Panc1 (cell line): ENCODE results near the gene GPNMB. TPM values are rescaled to one million over a fixed set of nuclear protein-coding genes. Genes with fewer than 3 reads are reported as not detected.

Experiments
- ATAC-seq: fragments of 200-7000 bp; cut with Tn5 transposase; 2 replicates; pipeline ENCODE4 v1.9.1; 2020; ENCODE audit warnings: mild to moderate bottlenecking, moderate library complexity
- BruUV-seq: library from RNA; stranded (reverse); fragments of 400-500 nt; replicated peaks from 2 replicates; lab custom pipeline; 2021; lab: Mats Ljungman, UMichigan
- CTCF ChIA-PET: fragments of 300-600 bp; sonication (Branson Sonifier 250); formaldehyde crosslinking; loops from one replicate; lab custom pipeline; 2022; ENCODE audit warnings: antibody characterized with exemption; lab: Charles Lee
- POLR2A ChIA-PET: fragments of 300-600 bp; sonication (Branson Sonifier 250); formaldehyde crosslinking; loops from one replicate; lab custom pipeline; 2022; ENCODE audit warnings: antibody characterized with exemption; lab: Charles Lee
- DNase-seq: peaks from one replicate; pipeline ENCODE4 v3.0.0-alpha.2; 2010; ENCODE audit warnings: low read depth, low spot score
- H3K27ac ChIP-seq: 2 replicates; pipeline ENCODE4 v1.5.1; 2011; ENCODE audit warnings: mild to moderate bottlenecking, low read length, inconsistent platforms
- H3K27me3 ChIP-seq: fragments of 200-500 bp; sonication (Bioruptor generic); 2 replicates; pipeline ENCODE4 v1.6.0; 2014; ENCODE audit warnings: low read length, inconsistent platforms; ENCODE audit not compliant: control insufficient read depth, insufficient read depth
- H3K36me3 ChIP-seq: fragments of 200-500 bp; sonication (Bioruptor generic); 2 replicates; pipeline ENCODE4 v1.5.1; 2014; ENCODE audit warnings: inconsistent platforms, mild to moderate bottlenecking, low read length, moderate library complexity; ENCODE audit not compliant: control insufficient read depth, insufficient read depth
- H3K4me1 ChIP-seq: 2 replicates; pipeline ENCODE4 v1.5.1; 2011; ENCODE audit warnings: inconsistent platforms, mild to moderate bottlenecking, low read length, moderate library complexity; ENCODE audit not compliant: control insufficient read depth, insufficient read depth
- H3K4me3 ChIP-seq, 2 experiments: 2 replicates each; pipeline ENCODE4 v1.5.1; 2011 to 2012; ENCODE audit warnings: low read depth in 2 of 2, low read length in 2 of 2, mild to moderate bottlenecking in 2 of 2, inconsistent platforms in 1 of 2, moderate library complexity in 1 of 2
- H3K9me3 ChIP-seq: fragments of 200-500 bp; sonication (Bioruptor generic); 2 replicates; pipeline ENCODE4 v1.5.1; 2014; ENCODE audit warnings: low read depth, mild to moderate bottlenecking, inconsistent platforms, low read length, moderate library complexity; ENCODE audit not compliant: control insufficient read depth, insufficient read depth
- CTCF ChIP-seq: fragments of 450-650 bp; IDR thresholded peaks from 2 replicates; pipeline ENCODE4 v1.5.1; 2017; ENCODE audit warnings: mild to moderate bottlenecking
- POLR2AphosphoS5 ChIP-seq: IDR thresholded peaks from 2 replicates; pipeline ENCODE4 v1.6.1; 2012; ENCODE audit warnings: mild to moderate bottlenecking, low read depth, low read length, moderate library complexity
- SIN3A ChIP-seq: IDR thresholded peaks from 2 replicates; pipeline ENCODE4 v1.6.1; 2012; ENCODE audit warnings: low read depth, mild to moderate bottlenecking, low read length, moderate library complexity, borderline replicate concordance; ENCODE audit not compliant: insufficient read depth
- TCF7L2 ChIP-seq: IDR thresholded peaks from 2 replicates; pipeline ENCODE4 v1.6.1; 2011; ENCODE audit warnings: mild to moderate bottlenecking, low read depth, low read length, inconsistent platforms
- in situ Hi-C: cut with HindIII; loops from 2 replicates; pipeline ENCODE4 v1.10.0; 2016; ENCODE audit warnings: low sequenced_read_pairs, low pct_unique_long_range_greater_than_20kb
- intact Hi-C: fragments of 100-400 bp; cut with micrococcal nuclease; formaldehyde crosslinking; loops from one replicate; pipeline ENCODE4 v1.10.0; 2022; ENCODE audit not compliant: unreplicated experiment
- total RNA-seq: library from RNA; stranded (reverse); gene quantifications from one replicate; pipeline ENCODE4 v1.2.1, GENCODE V29; 2021; ENCODE audit not compliant: unreplicated experiment
- TF ChIP-seq, protein P1 (sequence below), 2 experiments: IDR thresholded peaks; 2 replicates each; pipeline ENCODE4 v1.6.1; 2011 to 2012; ENCODE audit warnings: low read depth in 2 of 2, control low read depth in 1 of 2, low read length in 1 of 2, mild to moderate bottlenecking in 1 of 2, moderate library complexity in 1 of 2; ENCODE audit not compliant: insufficient read depth in 1 of 2

Gene GPNMB
- total RNA-seq, 1 experiment from 2014 or later, result 2.1 TPM

GRCh38 chr7:23273141-23273599 is 26.6 kb downstream of the GPNMB start:
- ChIA-PET CTCF (interaction anchor here (0.6 to 1.5 kb wide), 20 partner anchors 9 to 475 kb away, joined by 3 to 24 read pairs (median 4); no protein-coding TSS in a partner anchor), POLR2A (interaction anchor here (0.7 kb wide), 2 partner anchors 19 to 196 kb away, joined by 4 to 9 read pairs; no protein-coding TSS in a partner anchor)
- intact Hi-C loops (loop anchor here (2.0 to 10.0 kb wide), 4 partner anchors 84 to 442 kb away; partner anchors contain the start of genes IGF2BP3 and STK31), in situ Hi-C loops (no loop called here)
- no TSS peak for BruUV-seq
- Histone ChIP-seq H3K9me3 (no peaks in the 10 kb centered on the region), H3K27me3 (no peaks in the 10 kb centered on the region), H3K36me3 (no peaks in the 10 kb centered on the region), H3K4me1 (peaks cover 11% of the 10 kb centered on the region), H3K4me3 (peak overlapping the region; percentile 12 to 28; a peak in 3 of 4 replicates), H3K27ac (0 out of 2 replicates have a peak overlapping the region, but pooled peaks have one; percentile 17)
- TF ChIP-seq SIN3A, result 0 out of 2 replicates have a peak, but pooled peaks have one; percentile 55
- TF ChIP-seq POLR2AphosphoS5, result no peak
- TF ChIP-seq CTCF, result peak; percentile 99
- DNase-seq (peak; percentile 87), ATAC-seq (peak; percentile 98)

DNA sequence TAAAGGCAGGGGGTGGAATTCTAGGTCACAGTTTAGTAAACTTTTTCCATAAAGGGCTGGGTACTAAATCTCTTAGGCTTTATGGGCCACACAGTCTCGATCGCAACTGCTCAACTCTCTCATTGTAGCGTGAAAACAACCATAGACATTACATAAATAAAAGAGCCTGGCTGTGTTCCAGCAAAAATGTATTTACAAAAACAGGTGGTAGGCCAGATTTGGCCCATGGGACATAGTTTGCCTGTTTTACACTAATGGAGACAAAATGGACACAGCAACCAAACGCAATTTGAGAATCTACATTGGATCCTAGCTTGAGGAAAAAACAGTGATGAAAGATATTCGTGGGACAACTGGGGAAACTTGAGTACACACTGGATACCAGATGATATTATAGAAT is 29.3 kb downstream of the GPNMB start:
- ATAC-seq (no peak), DNase-seq (no peak)
- no peak overlapping the region for H3K27ac ChIP-seq
- ChIA-PET POLR2A (no interaction called here), CTCF (interaction anchor here (1.3 kb wide), 1 partner anchor 18 kb away, joined by 4 read pairs; no protein-coding TSS in a partner anchor)
- in situ Hi-C loops (no loop called here), intact Hi-C loops (loop anchor here (10.0 kb wide), 2 partner anchors 199 to 439 kb away; partner anchors contain the start of genes IGF2BP3 and STK31)
- no peaks in the 10 kb centered on the region for H3K9me3 ChIP-seq
- peaks cover 11% of the 10 kb centered on the region for H3K4me1 ChIP-seq
- H3K36me3 ChIP-seq, result no peaks in the 10 kb centered on the region
- no peaks in the 10 kb centered on the region for H3K27me3 ChIP-seq
- no TSS peak for BruUV-seq
- H3K4me3 ChIP-seq, result no peak overlapping the region
- no peak for TF ChIP-seq TCF7L2
- TF ChIP-seq SIN3A, result no peak
- TF ChIP-seq, protein P1, sequence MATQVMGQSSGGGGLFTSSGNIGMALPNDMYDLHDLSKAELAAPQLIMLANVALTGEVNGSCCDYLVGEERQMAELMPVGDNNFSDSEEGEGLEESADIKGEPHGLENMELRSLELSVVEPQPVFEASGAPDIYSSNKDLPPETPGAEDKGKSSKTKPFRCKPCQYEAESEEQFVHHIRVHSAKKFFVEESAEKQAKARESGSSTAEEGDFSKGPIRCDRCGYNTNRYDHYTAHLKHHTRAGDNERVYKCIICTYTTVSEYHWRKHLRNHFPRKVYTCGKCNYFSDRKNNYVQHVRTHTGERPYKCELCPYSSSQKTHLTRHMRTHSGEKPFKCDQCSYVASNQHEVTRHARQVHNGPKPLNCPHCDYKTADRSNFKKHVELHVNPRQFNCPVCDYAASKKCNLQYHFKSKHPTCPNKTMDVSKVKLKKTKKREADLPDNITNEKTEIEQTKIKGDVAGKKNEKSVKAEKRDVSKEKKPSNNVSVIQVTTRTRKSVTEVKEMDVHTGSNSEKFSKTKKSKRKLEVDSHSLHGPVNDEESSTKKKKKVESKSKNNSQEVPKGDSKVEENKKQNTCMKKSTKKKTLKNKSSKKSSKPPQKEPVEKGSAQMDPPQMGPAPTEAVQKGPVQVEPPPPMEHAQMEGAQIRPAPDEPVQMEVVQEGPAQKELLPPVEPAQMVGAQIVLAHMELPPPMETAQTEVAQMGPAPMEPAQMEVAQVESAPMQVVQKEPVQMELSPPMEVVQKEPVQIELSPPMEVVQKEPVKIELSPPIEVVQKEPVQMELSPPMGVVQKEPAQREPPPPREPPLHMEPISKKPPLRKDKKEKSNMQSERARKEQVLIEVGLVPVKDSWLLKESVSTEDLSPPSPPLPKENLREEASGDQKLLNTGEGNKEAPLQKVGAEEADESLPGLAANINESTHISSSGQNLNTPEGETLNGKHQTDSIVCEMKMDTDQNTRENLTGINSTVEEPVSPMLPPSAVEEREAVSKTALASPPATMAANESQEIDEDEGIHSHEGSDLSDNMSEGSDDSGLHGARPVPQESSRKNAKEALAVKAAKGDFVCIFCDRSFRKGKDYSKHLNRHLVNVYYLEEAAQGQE (IDR thresholded peaks at IDR 0.05; ENCODE audit: insufficient read depth in 1 of 2, low read depth in 2 of 2, low read length in 1 of 2), result no peak
- no peak for TF ChIP-seq CTCF
- no peak for TF ChIP-seq POLR2AphosphoS5
